Ishikawa (cell line): ENCODE measurements around the gene NLK.

Source experiments
- CEBPB ChIP-seq: IDR thresholded peaks from 2 replicates; pipeline ENCODE4 v1.6.1; 2012
- CREB1 ChIP-seq: IDR thresholded peaks from 2 replicates; pipeline ENCODE4 v1.6.1; 2012; ENCODE audit warnings: low read depth
- EGR1 ChIP-seq: IDR thresholded peaks from 2 replicates; pipeline ENCODE4 v1.6.1; 2012
- EP300 ChIP-seq: IDR thresholded peaks from 2 replicates; pipeline ENCODE4 v1.6.1; 2012; ENCODE audit warnings: borderline replicate concordance
- FOXM1 ChIP-seq: IDR thresholded peaks from 2 replicates; pipeline ENCODE4 v1.6.1; 2012; ENCODE audit warnings: low read depth, borderline replicate concordance
- NFIC ChIP-seq: IDR thresholded peaks from 2 replicates; pipeline ENCODE4 v1.6.1; 2012
- RAD21 ChIP-seq: IDR thresholded peaks from 2 replicates; pipeline ENCODE4 v1.6.1; 2012; ENCODE audit warnings: low read depth
- TAF1 ChIP-seq: IDR thresholded peaks from 2 replicates; pipeline ENCODE4 v1.6.1; 2012; ENCODE audit warnings: low read depth, mild to moderate bottlenecking
- TCF12 ChIP-seq: IDR thresholded peaks from 2 replicates; pipeline ENCODE4 v1.6.1; 2012; ENCODE audit warnings: low read depth
- TEAD4 ChIP-seq: IDR thresholded peaks from 2 replicates; pipeline ENCODE4 v1.6.1; 2012
- YY1 ChIP-seq: IDR thresholded peaks from 2 replicates; pipeline ENCODE4 v1.6.1; 2012; ENCODE audit warnings: low read depth
- ZBTB7A ChIP-seq: IDR thresholded peaks from 2 replicates; pipeline ENCODE4 v1.6.1; 2012; ENCODE audit warnings: low read depth
- TF ChIP-seq, protein P1 (sequence below): IDR thresholded peaks from 2 replicates; pipeline ENCODE4 v1.6.1; 2012; ENCODE audit warnings: low read depth, mild to moderate bottlenecking
- TF ChIP-seq, protein P2 (sequence below): IDR thresholded peaks from 2 replicates; pipeline ENCODE4 v1.6.1; 2012
- TF ChIP-seq, protein P3 (sequence below): IDR thresholded peaks from 2 replicates; pipeline ENCODE4 v1.6.1; 2012

The NLK gene

DNA sequence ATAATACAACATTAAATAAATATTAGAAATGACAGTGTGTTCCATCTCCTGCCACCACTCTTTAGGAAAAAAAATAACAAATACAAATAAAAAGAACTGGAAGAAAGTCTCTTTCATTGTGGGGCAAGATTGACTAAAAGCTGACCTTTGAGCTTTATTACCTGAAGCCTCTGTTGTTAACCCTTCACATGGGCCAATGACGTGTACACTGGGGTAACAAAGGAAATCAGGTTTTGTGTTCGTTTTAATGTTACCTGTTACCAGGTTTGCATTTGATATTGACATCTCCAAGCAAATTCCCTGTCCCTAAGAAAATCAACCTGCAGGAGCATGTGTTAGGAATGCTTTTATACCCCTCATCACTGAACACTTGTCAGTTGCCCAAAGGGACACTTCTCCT lies 39.0 kb downstream of the NLK start:
- TF ChIP-seq, protein P1, sequence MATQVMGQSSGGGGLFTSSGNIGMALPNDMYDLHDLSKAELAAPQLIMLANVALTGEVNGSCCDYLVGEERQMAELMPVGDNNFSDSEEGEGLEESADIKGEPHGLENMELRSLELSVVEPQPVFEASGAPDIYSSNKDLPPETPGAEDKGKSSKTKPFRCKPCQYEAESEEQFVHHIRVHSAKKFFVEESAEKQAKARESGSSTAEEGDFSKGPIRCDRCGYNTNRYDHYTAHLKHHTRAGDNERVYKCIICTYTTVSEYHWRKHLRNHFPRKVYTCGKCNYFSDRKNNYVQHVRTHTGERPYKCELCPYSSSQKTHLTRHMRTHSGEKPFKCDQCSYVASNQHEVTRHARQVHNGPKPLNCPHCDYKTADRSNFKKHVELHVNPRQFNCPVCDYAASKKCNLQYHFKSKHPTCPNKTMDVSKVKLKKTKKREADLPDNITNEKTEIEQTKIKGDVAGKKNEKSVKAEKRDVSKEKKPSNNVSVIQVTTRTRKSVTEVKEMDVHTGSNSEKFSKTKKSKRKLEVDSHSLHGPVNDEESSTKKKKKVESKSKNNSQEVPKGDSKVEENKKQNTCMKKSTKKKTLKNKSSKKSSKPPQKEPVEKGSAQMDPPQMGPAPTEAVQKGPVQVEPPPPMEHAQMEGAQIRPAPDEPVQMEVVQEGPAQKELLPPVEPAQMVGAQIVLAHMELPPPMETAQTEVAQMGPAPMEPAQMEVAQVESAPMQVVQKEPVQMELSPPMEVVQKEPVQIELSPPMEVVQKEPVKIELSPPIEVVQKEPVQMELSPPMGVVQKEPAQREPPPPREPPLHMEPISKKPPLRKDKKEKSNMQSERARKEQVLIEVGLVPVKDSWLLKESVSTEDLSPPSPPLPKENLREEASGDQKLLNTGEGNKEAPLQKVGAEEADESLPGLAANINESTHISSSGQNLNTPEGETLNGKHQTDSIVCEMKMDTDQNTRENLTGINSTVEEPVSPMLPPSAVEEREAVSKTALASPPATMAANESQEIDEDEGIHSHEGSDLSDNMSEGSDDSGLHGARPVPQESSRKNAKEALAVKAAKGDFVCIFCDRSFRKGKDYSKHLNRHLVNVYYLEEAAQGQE = no peak
- TF ChIP-seq CREB1 = no peak
- no peak for TF ChIP-seq TCF12
- no peak for TF ChIP-seq TEAD4
- TF ChIP-seq YY1 = no peak
- no peak for TF ChIP-seq EGR1
- TF ChIP-seq, protein P2, sequence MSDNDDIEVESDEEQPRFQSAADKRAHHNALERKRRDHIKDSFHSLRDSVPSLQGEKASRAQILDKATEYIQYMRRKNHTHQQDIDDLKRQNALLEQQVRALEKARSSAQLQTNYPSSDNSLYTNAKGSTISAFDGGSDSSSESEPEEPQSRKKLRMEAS = no peak
- no peak for TF ChIP-seq EP300
- TF ChIP-seq CEBPB = no peak
- no peak for TF ChIP-seq NFIC

DNA sequence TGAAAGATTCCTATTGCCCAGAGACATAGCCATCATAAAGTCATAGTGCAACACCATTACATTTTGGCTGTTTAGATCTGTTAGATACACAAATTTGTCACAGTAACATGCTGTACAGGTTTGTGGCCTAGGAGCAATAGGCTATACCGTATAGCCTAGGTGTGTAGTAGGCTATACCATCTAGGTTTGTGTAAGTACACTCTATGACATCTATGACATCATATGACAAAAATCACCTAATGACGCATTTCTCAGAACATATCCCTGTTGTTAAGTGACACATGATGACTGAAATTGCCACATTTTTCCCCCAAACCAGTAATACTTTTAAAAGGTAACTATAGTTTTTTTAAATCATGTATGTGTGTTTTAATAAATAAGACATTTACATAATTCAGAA lies 43.3 kb downstream of the NLK start:
- no peak for TF ChIP-seq YY1
- TF ChIP-seq FOXM1 = no peak
- TF ChIP-seq, protein P1 = no peak
- TF ChIP-seq RAD21 = no peak
- no peak for TF ChIP-seq ZBTB7A
- no peak for TF ChIP-seq TCF12
- TF ChIP-seq, protein P3, sequence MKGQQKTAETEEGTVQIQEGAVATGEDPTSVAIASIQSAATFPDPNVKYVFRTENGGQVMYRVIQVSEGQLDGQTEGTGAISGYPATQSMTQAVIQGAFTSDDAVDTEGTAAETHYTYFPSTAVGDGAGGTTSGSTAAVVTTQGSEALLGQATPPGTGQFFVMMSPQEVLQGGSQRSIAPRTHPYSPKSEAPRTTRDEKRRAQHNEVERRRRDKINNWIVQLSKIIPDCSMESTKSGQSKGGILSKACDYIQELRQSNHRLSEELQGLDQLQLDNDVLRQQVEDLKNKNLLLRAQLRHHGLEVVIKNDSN = no peak
- TF ChIP-seq NFIC = no peak
- no peak for TF ChIP-seq TAF1
- TF ChIP-seq TEAD4 = no peak
- no peak for TF ChIP-seq EGR1
- no peak for TF ChIP-seq EP300
- TF ChIP-seq CREB1 = no peak
- TF ChIP-seq, protein P2 = no peak
- TF ChIP-seq CEBPB = no peak

DNA sequence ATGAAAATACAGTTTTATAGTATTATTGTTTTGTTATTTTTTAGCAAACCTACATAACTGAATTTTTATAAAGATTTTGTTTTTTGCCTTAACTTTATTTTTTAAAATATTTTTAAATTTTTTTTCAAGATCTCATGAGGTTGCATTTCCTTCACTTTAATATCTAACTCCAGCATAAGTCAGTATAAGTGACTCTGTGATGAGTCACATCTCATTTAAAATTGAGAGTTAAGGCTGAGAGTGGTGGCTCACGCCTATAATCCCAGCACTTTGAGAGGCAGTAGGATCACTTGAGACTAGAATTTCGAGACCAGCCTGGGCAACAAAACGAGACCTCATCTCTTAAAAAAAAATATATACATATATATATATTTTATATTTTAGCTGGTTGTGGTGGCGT lies 44.0 kb downstream of the NLK start:
- TF ChIP-seq, protein P1 = no peak
- TF ChIP-seq CREB1 (no peak), FOXM1 (no peak), ZBTB7A (no peak), TCF12 (no peak)
- TF ChIP-seq, protein P2 = no peak

DNA sequence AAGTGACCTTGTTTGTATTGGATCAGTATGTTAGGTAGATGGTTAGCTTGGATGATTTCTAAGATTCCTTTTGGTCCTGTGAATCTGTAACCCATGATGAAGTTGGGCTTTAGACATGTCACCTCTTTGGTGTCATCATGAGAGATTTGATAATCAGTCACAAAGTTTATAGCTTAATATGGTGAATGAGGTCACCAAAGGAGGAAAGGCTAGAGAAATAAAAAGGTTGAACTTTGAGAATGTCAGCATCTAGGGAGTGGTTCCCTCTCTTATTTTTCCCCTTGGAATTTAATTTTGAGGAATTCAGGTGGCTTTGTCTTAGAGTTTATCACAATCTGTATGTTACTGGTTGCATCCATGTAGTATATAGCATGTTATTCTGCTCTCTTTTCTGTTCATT lies 45.3 kb downstream of the NLK start:
- TF ChIP-seq YY1 = no peak
- TF ChIP-seq, protein P1 = no peak
- TF ChIP-seq, protein P3 = no peak
- no peak for TF ChIP-seq CEBPB
- TF ChIP-seq, protein P2 = no peak
- TF ChIP-seq NFIC = no peak
- TF ChIP-seq TCF12 = no peak
- TF ChIP-seq TEAD4 = no peak
- TF ChIP-seq EGR1 = no peak
